ENCODE measurements around the gene PDLIM7.

Gene PDLIM7

DNA sequence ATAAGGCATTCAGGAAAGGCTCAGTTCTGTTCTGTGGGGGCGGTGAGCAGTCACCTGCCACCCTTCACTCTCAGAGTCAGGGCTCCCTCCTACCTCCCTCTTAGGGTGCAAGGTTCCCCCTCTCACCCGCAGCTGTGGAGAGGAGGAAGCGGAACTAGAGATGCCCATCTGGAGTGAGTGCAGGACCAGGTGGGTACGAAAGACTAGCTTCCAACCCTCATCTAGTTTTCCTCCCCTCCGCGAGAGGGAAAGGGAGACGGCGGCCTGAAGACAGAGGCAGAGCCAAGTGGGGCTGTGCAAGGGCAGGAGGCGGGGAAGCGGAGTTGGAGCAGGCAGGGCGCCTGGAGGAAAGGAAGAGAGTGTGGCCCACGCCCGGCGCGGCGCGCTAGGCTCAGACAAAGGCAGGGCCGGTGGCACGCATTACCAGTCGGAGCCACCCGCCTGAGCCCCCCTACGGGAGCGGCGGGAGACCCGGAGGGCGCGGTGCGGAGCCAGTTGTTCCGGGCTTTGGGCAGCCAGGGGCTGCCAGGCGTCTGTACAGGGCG lies 43.5 kb downstream of the PDLIM7 start:
- H4K20me1 ChIP-seq (ENCODE audit: insufficient read depth, low read length): no peaks in the 10 kb centered on the region

DNA sequence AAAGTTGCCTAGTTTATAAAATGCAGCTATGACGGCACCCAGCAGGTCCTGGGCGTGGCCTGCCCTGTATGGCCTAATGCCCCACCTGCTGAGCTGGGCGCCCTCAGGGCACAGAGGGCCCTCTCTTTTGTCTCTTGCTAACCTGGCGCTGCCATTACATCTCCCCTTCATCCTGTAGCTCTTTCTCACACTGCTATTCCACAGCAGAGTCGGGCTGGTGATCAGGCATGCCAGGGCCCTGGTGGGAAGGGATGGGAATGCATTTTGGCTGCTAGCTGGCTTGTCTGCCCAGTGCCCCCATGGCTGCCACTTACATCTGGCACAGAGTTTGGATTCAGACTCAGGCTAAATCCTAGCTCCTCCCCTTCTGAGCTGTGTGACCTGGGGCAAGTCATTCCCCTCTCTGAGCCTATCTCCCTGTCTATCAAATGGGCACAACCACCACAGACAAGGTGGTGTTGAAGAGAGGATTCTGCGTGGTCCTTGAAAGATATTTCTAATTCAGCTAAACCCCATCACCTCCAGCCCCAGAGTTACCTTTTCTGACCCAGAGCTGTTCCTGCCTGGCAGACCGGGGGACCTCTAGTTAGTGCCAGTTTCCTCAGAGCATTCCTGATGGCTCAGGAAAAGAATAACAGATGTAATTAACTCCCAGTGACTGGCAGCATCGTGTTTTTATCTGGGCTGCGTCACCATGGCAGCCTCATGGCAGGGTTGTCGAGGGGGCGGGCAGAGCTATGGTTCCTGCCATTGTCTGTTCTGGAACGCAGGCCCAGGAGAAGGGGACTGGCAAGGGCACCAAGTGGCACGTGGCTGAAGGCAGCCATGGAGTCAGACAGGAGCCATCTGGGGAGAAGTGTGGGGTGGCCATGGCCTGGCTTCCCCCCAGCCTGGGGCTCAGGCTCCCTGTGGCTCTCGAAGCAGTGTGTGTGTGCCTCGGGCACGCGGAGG lies 44.4 kb downstream of the PDLIM7 start:
- H4K20me1 ChIP-seq (ENCODE audit: insufficient read depth, low read length): no peaks in the 10 kb centered on the region
- no peak overlapping the region for H3K4me2 ChIP-seq (ENCODE audit: low read depth, low read length)
- DNase-seq: no peak
- H3K4me1 ChIP-seq (ENCODE audit: low read length): peaks cover 17% of the 10 kb centered on the region
- peaks cover 15% of the 10 kb centered on the region for H3F3A ChIP-seq (ENCODE audit: insufficient read depth, low read length)
- TF ChIP-seq, protein P1, sequence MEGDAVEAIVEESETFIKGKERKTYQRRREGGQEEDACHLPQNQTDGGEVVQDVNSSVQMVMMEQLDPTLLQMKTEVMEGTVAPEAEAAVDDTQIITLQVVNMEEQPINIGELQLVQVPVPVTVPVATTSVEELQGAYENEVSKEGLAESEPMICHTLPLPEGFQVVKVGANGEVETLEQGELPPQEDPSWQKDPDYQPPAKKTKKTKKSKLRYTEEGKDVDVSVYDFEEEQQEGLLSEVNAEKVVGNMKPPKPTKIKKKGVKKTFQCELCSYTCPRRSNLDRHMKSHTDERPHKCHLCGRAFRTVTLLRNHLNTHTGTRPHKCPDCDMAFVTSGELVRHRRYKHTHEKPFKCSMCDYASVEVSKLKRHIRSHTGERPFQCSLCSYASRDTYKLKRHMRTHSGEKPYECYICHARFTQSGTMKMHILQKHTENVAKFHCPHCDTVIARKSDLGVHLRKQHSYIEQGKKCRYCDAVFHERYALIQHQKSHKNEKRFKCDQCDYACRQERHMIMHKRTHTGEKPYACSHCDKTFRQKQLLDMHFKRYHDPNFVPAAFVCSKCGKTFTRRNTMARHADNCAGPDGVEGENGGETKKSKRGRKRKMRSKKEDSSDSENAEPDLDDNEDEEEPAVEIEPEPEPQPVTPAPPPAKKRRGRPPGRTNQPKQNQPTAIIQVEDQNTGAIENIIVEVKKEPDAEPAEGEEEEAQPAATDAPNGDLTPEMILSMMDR (IDR thresholded peaks at IDR 0.05; ENCODE audit: low read length): no peak
- no peak for TF ChIP-seq EZH2phosphoT487 (IDR thresholded peaks at IDR 0.05; ENCODE audit: low read length)
- no peak for TF ChIP-seq EZH2 (optimal IDR thresholded peaks at IDR 0.05; ENCODE audit: low read depth, low read length)
- H3K9me2 ChIP-seq (replicated peaks; ENCODE audit: insufficient read depth, low read length): no peaks in the 10 kb centered on the region
- no peaks in the 10 kb centered on the region for H3K9me3 ChIP-seq (replicated peaks; ENCODE audit: insufficient read depth, low read length)
- no peak overlapping the region for H3K27ac ChIP-seq (ENCODE audit: low read length)
- H3K36me3 ChIP-seq (replicated peaks; ENCODE audit: insufficient read depth, low read length): no peaks in the 10 kb centered on the region
- H3K79me2 ChIP-seq (ENCODE audit: low read length): no peaks in the 10 kb centered on the region; the same call in 1 of the 2 replicates
- no peak overlapping the region for H2AFZ ChIP-seq (ENCODE audit: low read length)
- no peak overlapping the region for H3K4me3 ChIP-seq (ENCODE audit: low read length)
- no peak overlapping the region for H3K9ac ChIP-seq (ENCODE audit: low read length)
- H3K27me3 ChIP-seq (replicated peaks; ENCODE audit: insufficient read depth, low read length): no peaks in the 10 kb centered on the region

More for the DNA sequence above, 43.5 kb downstream of the PDLIM7 start:
- Histone ChIP-seq H3K4me2 (ENCODE audit: low read depth, low read length) (peak overlapping the region; percentile 97), H3K9me2 (replicated peaks; ENCODE audit: insufficient read depth, low read length) (no peaks in the 10 kb centered on the region), H2AFZ (ENCODE audit: low read length) (no peak overlapping the region), H3K27me3 (replicated peaks; ENCODE audit: insufficient read depth, low read length) (0 out of 2 replicates have a peak, but pooled peaks cover under 1% of the 10 kb centered on the region), H3K79me2 (ENCODE audit: low read length) (no peaks in the 10 kb centered on the region; the same call in 1 of the 2 replicates), H3K4me3 (ENCODE audit: low read length) (peak overlapping the region; percentile 76), H3K9ac (ENCODE audit: low read length) (peak overlapping the region; percentile 43; the same call in 1 of the 2 replicates), H3K9me3 (replicated peaks; ENCODE audit: insufficient read depth, low read length) (no peaks in the 10 kb centered on the region), H3K27ac (ENCODE audit: low read length) (no peak overlapping the region), H3K4me1 (ENCODE audit: low read length) (peaks cover 17% of the 10 kb centered on the region), H3F3A (ENCODE audit: insufficient read depth, low read length) (peaks cover 15% of the 10 kb centered on the region), H3K36me3 (replicated peaks; ENCODE audit: insufficient read depth, low read length) (no peaks in the 10 kb centered on the region)
- DNase-seq: no peak
- TF ChIP-seq, protein P1 (IDR thresholded peaks at IDR 0.05; ENCODE audit: low read length): no peak
- no peak for TF ChIP-seq EZH2 (optimal IDR thresholded peaks at IDR 0.05; ENCODE audit: low read depth, low read length)
- TF ChIP-seq EZH2phosphoT487 (IDR thresholded peaks at IDR 0.05; ENCODE audit: low read length): no peak

DNA sequence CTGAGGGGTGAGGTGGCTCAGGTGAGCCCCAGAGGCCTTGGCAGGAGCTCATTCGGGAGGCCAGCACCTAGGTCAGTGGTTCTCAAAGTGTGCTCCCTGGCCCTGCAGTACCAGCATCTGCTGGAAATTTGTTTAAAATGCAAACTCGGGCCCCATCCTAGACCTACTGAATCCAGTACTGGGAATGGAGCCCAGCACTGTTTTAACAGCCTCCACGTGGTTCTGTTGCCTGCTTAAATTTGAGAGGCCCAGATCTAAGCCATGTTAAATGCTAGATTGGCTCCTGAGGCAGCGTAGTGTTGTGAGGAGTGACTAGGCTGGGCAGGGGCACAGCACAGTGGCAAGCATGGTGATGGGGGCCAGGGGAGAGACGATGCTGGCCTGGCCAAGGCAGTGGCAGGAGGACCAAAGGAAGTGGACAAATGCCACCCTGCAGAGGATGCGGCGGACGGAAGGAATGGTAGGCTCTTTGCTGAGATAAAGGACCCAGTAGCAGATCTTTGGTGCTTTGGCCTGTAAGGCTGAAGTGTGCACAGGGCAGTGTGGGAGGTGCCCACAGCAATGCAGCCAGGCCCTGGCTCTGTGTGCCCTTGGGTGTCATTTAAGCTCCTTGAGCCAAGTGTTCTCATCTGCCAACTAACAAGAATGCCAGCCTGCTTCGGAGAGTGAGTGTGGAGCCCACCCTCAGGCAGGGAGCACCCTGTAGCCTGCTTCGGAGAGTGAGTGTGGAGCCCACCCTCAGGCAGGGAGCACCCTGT lies 46.6 kb downstream of the PDLIM7 start:
- H3K9me3 ChIP-seq (replicated peaks; ENCODE audit: insufficient read depth, low read length): no peaks in the 10 kb centered on the region
- H2AFZ ChIP-seq (ENCODE audit: low read length): no peak overlapping the region
- H3K36me3 ChIP-seq (replicated peaks; ENCODE audit: insufficient read depth, low read length): no peaks in the 10 kb centered on the region
- H3K27me3 ChIP-seq (replicated peaks; ENCODE audit: insufficient read depth, low read length): no peaks in the 10 kb centered on the region
- H3F3A ChIP-seq (ENCODE audit: insufficient read depth, low read length): peaks cover 13% of the 10 kb centered on the region
- no peak overlapping the region for H3K4me3 ChIP-seq (ENCODE audit: low read length)
- peaks cover 10% of the 10 kb centered on the region for H3K4me1 ChIP-seq (ENCODE audit: low read length)
- H3K4me2 ChIP-seq (ENCODE audit: low read depth, low read length): no peak overlapping the region
- no peaks in the 10 kb centered on the region for H3K9me2 ChIP-seq (replicated peaks; ENCODE audit: insufficient read depth, low read length)
- no peak for DNase-seq
- TF ChIP-seq, protein P1 (IDR thresholded peaks at IDR 0.05; ENCODE audit: low read length): no peak
- TF ChIP-seq EZH2phosphoT487 (IDR thresholded peaks at IDR 0.05; ENCODE audit: low read length): no peak
- TF ChIP-seq EZH2 (optimal IDR thresholded peaks at IDR 0.05; ENCODE audit: low read depth, low read length): no peak
- no peak overlapping the region for H3K27ac ChIP-seq (ENCODE audit: low read length)
- no peak overlapping the region for H3K9ac ChIP-seq (ENCODE audit: low read length)
- no peaks in the 10 kb centered on the region for H4K20me1 ChIP-seq (ENCODE audit: insufficient read depth, low read length)
- no peaks in the 10 kb centered on the region; the same call in 1 of the 2 replicates for H3K79me2 ChIP-seq (ENCODE audit: low read length)

Data from MM.1S (cell line).